ENCODE measurements around the gene AXIN2.

DNA sequence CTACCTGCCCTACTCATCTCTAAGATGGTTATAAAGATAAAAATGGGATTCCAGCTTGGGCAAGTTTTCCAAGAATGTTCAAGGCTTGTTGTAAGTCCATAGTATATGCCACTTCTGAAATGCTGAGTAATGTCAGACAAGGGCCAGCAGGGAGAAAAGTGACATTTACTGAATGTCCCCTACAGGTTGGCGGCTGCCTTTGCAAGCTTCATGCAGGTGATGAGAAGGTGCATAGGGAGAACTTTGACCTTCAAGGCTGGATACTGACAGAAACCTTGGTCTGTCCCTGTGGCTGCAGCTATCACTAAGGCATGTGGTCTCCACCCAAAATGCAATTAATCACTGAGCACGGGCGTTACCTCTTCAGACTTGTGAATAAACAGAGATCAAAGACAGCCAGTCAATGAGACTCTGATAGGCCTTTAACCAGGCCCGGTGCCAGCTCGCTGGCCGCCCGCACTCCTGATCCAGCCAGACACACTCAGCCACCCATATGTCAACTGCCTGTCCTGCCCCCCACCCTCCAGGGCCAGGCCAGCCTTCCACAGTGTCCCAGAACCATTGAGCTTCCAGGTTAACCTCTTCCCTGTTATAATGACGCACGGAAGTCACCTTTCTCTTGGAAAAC is 26.8 kb upstream of the AXIN2 start:
- TF ChIP-seq, protein P1, sequence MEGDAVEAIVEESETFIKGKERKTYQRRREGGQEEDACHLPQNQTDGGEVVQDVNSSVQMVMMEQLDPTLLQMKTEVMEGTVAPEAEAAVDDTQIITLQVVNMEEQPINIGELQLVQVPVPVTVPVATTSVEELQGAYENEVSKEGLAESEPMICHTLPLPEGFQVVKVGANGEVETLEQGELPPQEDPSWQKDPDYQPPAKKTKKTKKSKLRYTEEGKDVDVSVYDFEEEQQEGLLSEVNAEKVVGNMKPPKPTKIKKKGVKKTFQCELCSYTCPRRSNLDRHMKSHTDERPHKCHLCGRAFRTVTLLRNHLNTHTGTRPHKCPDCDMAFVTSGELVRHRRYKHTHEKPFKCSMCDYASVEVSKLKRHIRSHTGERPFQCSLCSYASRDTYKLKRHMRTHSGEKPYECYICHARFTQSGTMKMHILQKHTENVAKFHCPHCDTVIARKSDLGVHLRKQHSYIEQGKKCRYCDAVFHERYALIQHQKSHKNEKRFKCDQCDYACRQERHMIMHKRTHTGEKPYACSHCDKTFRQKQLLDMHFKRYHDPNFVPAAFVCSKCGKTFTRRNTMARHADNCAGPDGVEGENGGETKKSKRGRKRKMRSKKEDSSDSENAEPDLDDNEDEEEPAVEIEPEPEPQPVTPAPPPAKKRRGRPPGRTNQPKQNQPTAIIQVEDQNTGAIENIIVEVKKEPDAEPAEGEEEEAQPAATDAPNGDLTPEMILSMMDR (conservative IDR thresholded peaks at IDR 0.05; ENCODE audit: low read depth, low read length), result no peak
- no peak for TF ChIP-seq EZH2 (IDR thresholded peaks at IDR 0.05; ENCODE audit: borderline replicate concordance, low read depth, low read length, poor library complexity, severe bottlenecking)
